ENCODE data around the gene JAKMIP1. TPM values are rescaled to one million over a fixed set of nuclear protein-coding genes. Genes with fewer than 3 reads are reported as not detected.
A peak's percentile ranks its signal among the peaks of the same experiment; 100 is the strongest.

The JAKMIP1 gene
- total RNA-seq, 4 donors from 2014 or later: 0.39 to 4.5 (median 1.9) TPM; not detected in 1

DNA sequence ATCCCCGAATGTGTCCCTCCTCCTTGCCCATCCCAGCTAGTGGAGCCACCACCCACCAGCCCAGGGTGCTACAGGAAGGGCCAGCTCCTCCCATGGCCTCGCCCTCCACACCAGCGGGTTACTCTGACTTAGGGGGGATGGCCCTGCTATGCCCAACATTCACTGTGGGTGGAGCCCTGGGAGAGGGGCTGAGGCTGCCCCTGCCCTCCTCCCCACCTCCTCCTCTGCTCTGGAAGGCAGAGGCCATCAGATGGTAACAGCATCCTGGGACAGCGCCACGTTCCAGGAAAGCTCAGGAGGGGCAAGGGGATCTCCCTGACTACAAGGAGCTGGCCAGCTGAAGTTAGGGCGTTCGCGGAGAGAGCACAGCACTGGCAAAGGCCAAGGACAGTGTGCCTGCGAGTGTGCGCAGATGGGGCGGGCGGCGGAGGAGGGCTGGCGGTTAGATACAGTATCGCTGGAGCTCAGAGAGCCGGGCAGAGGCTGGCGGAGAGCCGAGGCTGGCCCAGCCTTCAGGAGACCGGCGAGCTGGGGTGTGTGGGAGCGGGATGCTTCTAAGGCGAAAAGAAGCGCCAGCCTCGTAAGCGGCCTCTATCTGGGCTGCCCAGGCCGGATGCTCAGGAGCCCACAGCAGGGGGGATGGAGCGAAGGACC lies 1.5 kb downstream of the JAKMIP1 start:
- no peak for ATAC-seq
- Histone ChIP-seq H3K9me3 (peaks cover 0 to 16% (median 0%) of the 10 kb centered on the region in 3 donors), H3K27me3 (peaks cover 79% of the 10 kb centered on the region), H3K4me1 (peaks cover 0 to 25% (median 5%) of the 10 kb centered on the region in 3 donors), H3K36me3 (no peaks in the 10 kb centered on the region), H3K27ac (no peak overlapping the region), H3K4me3 (peak overlapping the region in 1 of 2 donors; percentile 59)
- 1% methylated on average over 17 of the region's 27 CpGs; no CpG with 5 or more reads in 1 of the 2 donors for WGBS, 2 donors (ENCODE audit: low coverage in 1 of 2)
- TF ChIP-seq, protein P1, sequence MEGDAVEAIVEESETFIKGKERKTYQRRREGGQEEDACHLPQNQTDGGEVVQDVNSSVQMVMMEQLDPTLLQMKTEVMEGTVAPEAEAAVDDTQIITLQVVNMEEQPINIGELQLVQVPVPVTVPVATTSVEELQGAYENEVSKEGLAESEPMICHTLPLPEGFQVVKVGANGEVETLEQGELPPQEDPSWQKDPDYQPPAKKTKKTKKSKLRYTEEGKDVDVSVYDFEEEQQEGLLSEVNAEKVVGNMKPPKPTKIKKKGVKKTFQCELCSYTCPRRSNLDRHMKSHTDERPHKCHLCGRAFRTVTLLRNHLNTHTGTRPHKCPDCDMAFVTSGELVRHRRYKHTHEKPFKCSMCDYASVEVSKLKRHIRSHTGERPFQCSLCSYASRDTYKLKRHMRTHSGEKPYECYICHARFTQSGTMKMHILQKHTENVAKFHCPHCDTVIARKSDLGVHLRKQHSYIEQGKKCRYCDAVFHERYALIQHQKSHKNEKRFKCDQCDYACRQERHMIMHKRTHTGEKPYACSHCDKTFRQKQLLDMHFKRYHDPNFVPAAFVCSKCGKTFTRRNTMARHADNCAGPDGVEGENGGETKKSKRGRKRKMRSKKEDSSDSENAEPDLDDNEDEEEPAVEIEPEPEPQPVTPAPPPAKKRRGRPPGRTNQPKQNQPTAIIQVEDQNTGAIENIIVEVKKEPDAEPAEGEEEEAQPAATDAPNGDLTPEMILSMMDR (IDR thresholded peaks at IDR 0.05): no peak
- TF ChIP-seq POLR2AphosphoS5 (IDR thresholded peaks at IDR 0.05): no peak
- TF ChIP-seq POLR2A (IDR thresholded peaks at IDR 0.05): no peak
- TF ChIP-seq EP300 (IDR thresholded peaks at IDR 0.05): no peak

DNA sequence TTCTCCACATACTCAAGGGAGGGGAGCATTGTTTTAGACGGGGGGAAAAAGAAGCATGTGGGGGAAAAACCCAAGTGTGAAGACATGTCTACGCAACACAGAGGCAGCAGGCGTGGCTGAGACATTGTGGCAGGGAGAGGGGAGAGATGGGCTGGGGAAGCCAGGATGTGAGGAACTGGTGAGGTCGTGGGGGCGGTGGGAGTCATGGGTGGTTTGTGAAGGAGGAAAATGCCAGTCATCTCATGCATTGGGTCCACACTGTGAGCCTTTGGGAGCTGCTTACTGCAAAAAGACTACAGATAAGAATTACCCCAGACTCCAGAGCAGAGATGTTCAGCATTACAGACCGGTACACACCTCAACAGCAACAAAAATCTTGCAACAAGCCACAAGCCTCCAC lies 2.1 kb downstream of the JAKMIP1 start:
- peaks cover 85% of the 10 kb centered on the region for H3K27me3 ChIP-seq
- 34 to 46% methylated on average over 3 to 6 of the region's 6 CpGs for WGBS, 2 donors (ENCODE audit: low coverage in 1 of 2)
- H3K9me3 ChIP-seq: peaks cover 0 to 16% (median 0%) of the 10 kb centered on the region in 3 donors
- H3K27ac ChIP-seq: no peak overlapping the region
- H3K4me3 ChIP-seq: no peak overlapping the region
- ATAC-seq: no peak
- TF ChIP-seq POLR2A (IDR thresholded peaks at IDR 0.05) (no peak), POLR2AphosphoS5 (IDR thresholded peaks at IDR 0.05) (no peak), EP300 (IDR thresholded peaks at IDR 0.05) (no peak)
- TF ChIP-seq, protein P1 (IDR thresholded peaks at IDR 0.05): no peak
- H3K4me1 ChIP-seq: peaks cover 0 to 25% (median 5%) of the 10 kb centered on the region in 3 donors
- no peaks in the 10 kb centered on the region for H3K36me3 ChIP-seq

DNA sequence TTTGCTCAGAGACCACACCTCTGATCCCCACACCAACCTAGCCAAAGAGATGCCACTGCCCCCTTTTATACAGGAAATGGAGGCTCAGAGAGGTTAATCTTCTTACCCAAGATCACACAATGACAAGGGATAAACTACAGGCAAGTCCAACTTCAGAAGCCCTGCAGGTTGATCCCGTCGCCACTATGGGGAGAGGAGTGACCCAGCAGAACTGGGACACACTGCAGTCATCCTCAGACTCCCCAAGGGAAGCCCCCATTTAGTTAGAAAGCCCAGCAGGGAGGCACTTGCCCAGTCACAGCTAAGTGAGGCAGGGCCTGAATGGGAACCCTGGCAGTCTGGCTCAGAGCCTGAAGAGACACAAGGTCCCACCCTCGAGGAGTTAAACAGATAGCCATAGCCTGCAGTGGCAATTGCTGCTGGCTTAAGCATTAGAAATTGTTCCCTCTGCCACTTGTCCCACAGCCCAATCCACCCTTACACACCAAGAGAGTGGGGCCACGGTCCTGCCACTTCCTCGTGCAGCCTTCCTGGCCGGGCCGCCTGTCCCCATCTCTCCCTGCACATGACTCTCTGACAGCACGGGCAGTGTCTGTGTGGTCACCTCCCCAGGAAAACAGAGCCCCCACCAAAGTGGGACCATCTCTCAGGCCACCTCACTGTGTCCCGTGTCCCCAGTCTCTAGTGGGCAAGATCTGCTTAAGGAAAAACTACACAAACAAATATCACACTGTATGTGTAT lies 2.7 kb downstream of the JAKMIP1 start:
- Histone ChIP-seq H3K4me1 (peaks cover 0 to 25% (median 5%) of the 10 kb centered on the region in 3 donors), H3K36me3 (no peaks in the 10 kb centered on the region), H3K27me3 (peaks cover 92% of the 10 kb centered on the region), H3K27ac (no peak overlapping the region), H3K9me3 (peaks cover 0 to 16% (median 0%) of the 10 kb centered on the region in 3 donors), H3K4me3 (no peak overlapping the region)
- no peak for TF ChIP-seq POLR2A (IDR thresholded peaks at IDR 0.05)
- 49% methylated on average over 3 of the region's 9 CpGs; no CpG with 5 or more reads in 1 of the 2 donors for WGBS, 2 donors (ENCODE audit: low coverage in 1 of 2)
- no peak for ATAC-seq

DNA sequence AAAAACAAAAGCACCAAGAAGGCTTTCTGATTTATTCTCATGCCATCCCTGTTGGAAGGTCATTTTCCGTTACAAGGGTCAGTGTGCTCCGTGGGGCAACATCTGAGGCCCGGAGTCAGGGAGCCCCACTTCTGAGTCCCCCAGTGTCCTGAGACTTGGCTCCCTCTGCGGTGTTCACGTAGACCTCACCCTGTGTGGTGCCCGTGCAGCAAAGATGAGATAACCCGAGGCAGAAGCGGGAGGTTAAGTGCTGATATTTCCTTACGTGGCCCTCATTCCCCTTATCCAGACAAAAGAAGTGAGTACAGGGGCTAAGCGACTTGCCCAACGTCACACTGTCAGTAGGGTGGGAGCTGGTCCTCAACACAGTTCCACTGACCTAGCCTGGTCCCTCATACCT lies 3.5 kb downstream of the JAKMIP1 start:
- TF ChIP-seq POLR2A (IDR thresholded peaks at IDR 0.05) (no peak), POLR2AphosphoS5 (IDR thresholded peaks at IDR 0.05) (no peak), EP300 (IDR thresholded peaks at IDR 0.05) (no peak)
- TF ChIP-seq, protein P1 (IDR thresholded peaks at IDR 0.05): no peak
- ATAC-seq: no peak
- WGBS, 2 donors (ENCODE audit: low coverage in 1 of 2): 78 to 84% methylated on average over 6 to 11 of the region's 11 CpGs

DNA sequence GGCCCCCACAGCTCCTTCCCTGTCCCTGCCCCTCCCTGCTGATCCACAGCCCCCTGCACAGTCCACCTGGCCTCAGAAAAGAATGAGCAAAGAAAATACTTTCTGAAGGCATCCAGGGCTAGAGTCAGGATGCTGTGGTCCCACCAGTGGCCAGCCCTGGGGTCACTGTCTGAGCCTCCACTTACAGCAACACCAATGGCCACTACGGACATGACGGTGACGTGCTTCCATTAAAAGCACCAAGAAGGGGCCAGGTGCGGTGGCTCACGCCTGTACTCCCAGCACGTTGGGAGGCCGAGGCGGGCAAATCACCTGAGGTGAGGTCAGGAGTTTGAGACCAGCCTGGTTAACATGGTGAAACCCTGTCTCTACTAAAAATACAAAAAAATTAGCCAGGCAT lies 4.0 kb downstream of the JAKMIP1 start:
- no peak for ATAC-seq
- WGBS, 2 donors (ENCODE audit: low coverage in 1 of 2): no CpG with 5 or more reads among the region's 8 CpGs
- H3K4me1 ChIP-seq: peaks cover 0 to 25% (median 5%) of the 10 kb centered on the region in 3 donors
- no peak overlapping the region for H3K27ac ChIP-seq
- no peak overlapping the region for H3K4me3 ChIP-seq
- H3K27me3 ChIP-seq: peaks cover 100% of the 10 kb centered on the region
- TF ChIP-seq POLR2A (IDR thresholded peaks at IDR 0.05) (no peak), POLR2AphosphoS5 (IDR thresholded peaks at IDR 0.05) (no peak), EP300 (IDR thresholded peaks at IDR 0.05) (no peak)
- TF ChIP-seq, protein P1 (IDR thresholded peaks at IDR 0.05): no peak
- peaks cover 0 to 9% (median 0%) of the 10 kb centered on the region in 3 donors for H3K9me3 ChIP-seq
- H3K36me3 ChIP-seq: no peaks in the 10 kb centered on the region

More for the DNA sequence above, 3.5 kb downstream of the JAKMIP1 start:
- peaks cover 0 to 25% (median 5%) of the 10 kb centered on the region in 3 donors for H3K4me1 ChIP-seq
- H3K9me3 ChIP-seq: peaks cover 0 to 14% (median 0%) of the 10 kb centered on the region in 3 donors
- no peak overlapping the region for H3K27ac ChIP-seq
- peaks cover 99% of the 10 kb centered on the region for H3K27me3 ChIP-seq
- H3K36me3 ChIP-seq: no peaks in the 10 kb centered on the region
- H3K4me3 ChIP-seq: no peak overlapping the region
